ENCODE measurements around the gene UBL4B. TPM values are rescaled to one million over a fixed set of nuclear protein-coding genes. Genes with fewer than 3 reads are reported as not detected.
A peak's percentile ranks its signal among the peaks of the same experiment; 100 is the strongest.

UBL4B gene
- polyA plus RNA-seq, 1 experiment: 34.8 TPM

- TF ChIP-seq CTCF (IDR thresholded peaks at IDR 0.05; ENCODE audit: insufficient read depth, low read depth, low read length): no peak
- CTCF ChIA-PET: interaction anchor here (1.1 kb wide), 1 partner anchor 83 kb away, joined by 3 read pairs; no protein-coding TSS in a partner anchor
- POLR2A ChIA-PET: no interaction called here
- H3K27me3 ChIP-seq (ENCODE audit: control insufficient read depth, insufficient read depth, low read length): peaks cover 20% of the 10 kb centered on the region
- H3K36me3 ChIP-seq (ENCODE audit: control insufficient read depth, insufficient read depth, low read length): no peaks in the 10 kb centered on the region
- no peak overlapping the region for H3K4me3 ChIP-seq (ENCODE audit: low read depth, low read length)
- no peak for DNase-seq (ENCODE audit: low read depth)
Observed at GRCh38 chr1:110136911-110137310, 24.7 kb downstream of the UBL4B start.

- TF ChIP-seq CTCF (IDR thresholded peaks at IDR 0.05; ENCODE audit: insufficient read depth, low read depth, low read length): no peak
- no peak for DNase-seq (ENCODE audit: low read depth)
- Histone ChIP-seq H3K4me3 (ENCODE audit: low read depth, low read length) (no peak overlapping the region), H3K36me3 (ENCODE audit: control insufficient read depth, insufficient read depth, low read length) (no peaks in the 10 kb centered on the region), H3K27me3 (ENCODE audit: control insufficient read depth, insufficient read depth, low read length) (peaks cover 28% of the 10 kb centered on the region)
- CTCF ChIA-PET: interaction anchor here (1.2 to 1.3 kb wide), 2 partner anchors 58 to 65 kb away, joined by 4 to 5 read pairs; no protein-coding TSS in a partner anchor
- POLR2A ChIA-PET: no interaction called here
Observed at GRCh38 chr1:110138956-110139355, 26.7 kb downstream of the UBL4B start.

- H3K36me3 ChIP-seq (ENCODE audit: control insufficient read depth, insufficient read depth, low read length): no peaks in the 10 kb centered on the region
- ChIA-PET POLR2A (no interaction called here), CTCF (interaction anchor here (0.9 to 1.7 kb wide), 2 partner anchors 19 to 90 kb away, joined by 3 to 4 read pairs; no protein-coding TSS in a partner anchor)
- H3K27me3 ChIP-seq (ENCODE audit: control insufficient read depth, insufficient read depth, low read length): peaks cover 36% of the 10 kb centered on the region
- no peak for TF ChIP-seq CTCF (IDR thresholded peaks at IDR 0.05; ENCODE audit: insufficient read depth, low read depth, low read length)
- no peak for DNase-seq (ENCODE audit: low read depth)
- H3K4me3 ChIP-seq (ENCODE audit: low read depth, low read length): no peak overlapping the region
Observed at GRCh38 chr1:110144366-110144765, 32.1 kb downstream of the UBL4B start.

- ChIA-PET POLR2A (no interaction called here), CTCF (interaction anchor here (1.1 kb wide), 1 partner anchor 24 kb away, joined by 3 read pairs; no protein-coding TSS in a partner anchor)
- Histone ChIP-seq H3K4me3 (ENCODE audit: low read depth, low read length) (no peak overlapping the region), H3K27me3 (ENCODE audit: control insufficient read depth, insufficient read depth, low read length) (peaks cover 21% of the 10 kb centered on the region), H3K36me3 (ENCODE audit: control insufficient read depth, insufficient read depth, low read length) (no peaks in the 10 kb centered on the region)
- peak; percentile 42 for TF ChIP-seq CTCF (IDR thresholded peaks at IDR 0.05; ENCODE audit: insufficient read depth, low read depth, low read length)
- no peak for DNase-seq (ENCODE audit: low read depth)
Observed at GRCh38 chr1:110148961-110149360, 36.7 kb downstream of the UBL4B start.

GRCh38 chr1:110150330-110151174 is 38.3 kb downstream of the UBL4B start, which contains the start of gene SLC6A17:
Gene SLC6A17 (plus strand): TSS chr1:110150494. CDS start chr1:110166930, 16,436 bp downstream.
- DNase-seq (ENCODE audit: low read depth): no peak
- ChIA-PET POLR2A (interaction anchor here (0.6 kb wide), 1 partner anchor 18 kb away, joined by 4 read pairs; no protein-coding TSS in a partner anchor), CTCF (interaction anchor here (0.6 to 1.6 kb wide), 6 partner anchors 10 to 121 kb away, joined by 3 to 8 read pairs (median 4); no protein-coding TSS in a partner anchor)
- peak; percentile 30; the same call in 1 of the 2 replicates for TF ChIP-seq CTCF (IDR thresholded peaks at IDR 0.05; ENCODE audit: insufficient read depth, low read depth, low read length)
- H3K4me3 ChIP-seq (ENCODE audit: low read depth, low read length): peak within 1 kb of the TSS; percentile 42
- H3K36me3 ChIP-seq (ENCODE audit: control insufficient read depth, insufficient read depth, low read length): no peaks in the 10 kb centered on the region
- peaks cover 15% of the 10 kb centered on the region for H3K27me3 ChIP-seq (ENCODE audit: control insufficient read depth, insufficient read depth, low read length)
